GM21825 (cell line): ENCODE measurements around the gene LIG3.
A peak's percentile ranks its signal among the peaks of the same experiment; 100 is the strongest.
"Not testable (repeated sequence)": the region's sequence is repeated elsewhere in the genome, so short reads cannot be mapped to it uniquely, and the experiment has no call there.

ENCODE experiments used
- ATAC-seq: cut with Tn5 transposase; IDR thresholded peaks from one replicate; pipeline ENCODE4 v1.9.1; 2021; ENCODE audit warnings: mild to moderate bottlenecking, moderate library complexity; ENCODE audit not compliant: unreplicated experiment

The LIG3 gene

GRCh38 chr17:35030780-35031179, 50.5 kb downstream of the LIG3 start:
- ATAC-seq, result no peak

GRCh38 chr17:35038453-35038852, 58.1 kb downstream of the LIG3 start:
- ATAC-seq, result no peak

- no peak for ATAC-seq
Observed at GRCh38 chr17:35041390-35041789, 61.1 kb downstream of the LIG3 start.

- ATAC-seq, result no peak
Observed at GRCh38 chr17:35044181-35044580, 63.9 kb downstream of the LIG3 start.

GRCh38 chr17:35045458-35045979, 65.2 kb downstream of the LIG3 start:
- ATAC-seq, result not testable (repeated sequence)

- ATAC-seq, result no peak
Observed at GRCh38 chr17:35046245-35046644, 65.9 kb downstream of the LIG3 start.

- ATAC-seq, result peak; percentile 53
Observed at GRCh38 chr17:35046740-35047283, 66.5 kb downstream of the LIG3 start.

GRCh38 chr17:35048685-35049379, 68.5 kb downstream of the LIG3 start:
- no peak for ATAC-seq

GRCh38 chr17:35050170-35050569, 69.9 kb downstream of the LIG3 start:
- ATAC-seq, result no peak

GRCh38 chr17:35051183-35051578, 70.9 kb downstream of the LIG3 start:
- peak; percentile 44 for ATAC-seq

- ATAC-seq, result peak; percentile 29
Observed at GRCh38 chr17:35051579-35052240, 71.4 kb downstream of the LIG3 start.

GRCh38 chr17:35052241-35052610, 71.9 kb downstream of the LIG3 start:
- ATAC-seq, result no peak

GRCh38 chr17:35052780-35053179, 72.5 kb downstream of the LIG3 start:
- no peak for ATAC-seq

GRCh38 chr17:35053204-35053603, 72.9 kb downstream of the LIG3 start:
- ATAC-seq, result no peak

- no peak for ATAC-seq
Observed at GRCh38 chr17:35056013-35056412, 75.7 kb downstream of the LIG3 start.

GRCh38 chr17:35057332-35057915, 77.1 kb downstream of the LIG3 start:
- no peak for ATAC-seq
